Measurements from ENCODE around the gene MED19. TPM values are rescaled to one million over a fixed set of nuclear protein-coding genes. Genes with fewer than 3 reads are reported as not detected.
A peak's percentile ranks its signal among the peaks of the same experiment; 100 is the strongest.

Gene MED19
- total RNA-seq, 1 experiment from 2014 or later, result 29.7 TPM

GRCh38 chr11:57681168-57681567, 30.8 kb downstream of the MED19 start:
- in situ Hi-C loops (cut with HindIII; ENCODE audit: low pct_unique_long_range_greater_than_20kb, low sequenced_read_pairs), result no loop called here
- no peaks in the 10 kb centered on the region for H3K9me3 ChIP-seq (ENCODE audit: control insufficient read depth, insufficient read depth, low read depth, low read length)
- H3K27ac ChIP-seq (ENCODE audit: low read length), result no peak overlapping the region
- ChIA-PET CTCF (no interaction called here), POLR2A (no interaction called here)
- H3K27me3 ChIP-seq (ENCODE audit: control insufficient read depth, insufficient read depth, low read length), result no peaks in the 10 kb centered on the region
- ATAC-seq (no peak), DNase-seq (ENCODE audit: low read depth, low spot score) (no peak)
- no TSS peak for BruUV-seq (replicated peaks)
- peaks cover 13% of the 10 kb centered on the region for H3K36me3 ChIP-seq (ENCODE audit: control insufficient read depth, insufficient read depth, low read length)
- no peaks in the 10 kb centered on the region for H3K4me1 ChIP-seq (ENCODE audit: control insufficient read depth, insufficient read depth, low read length)
- H3K4me3 ChIP-seq (ENCODE audit: low read depth in 2 of 2, low read length in 2 of 2), result no peak overlapping the region
- TF ChIP-seq SIN3A (IDR thresholded peaks at IDR 0.05; ENCODE audit: borderline replicate concordance, insufficient read depth, low read depth, low read length) (no peak), TCF7L2 (IDR thresholded peaks at IDR 0.05; ENCODE audit: low read depth, low read length) (no peak), CTCF (IDR thresholded peaks at IDR 0.05) (no peak), POLR2AphosphoS5 (IDR thresholded peaks at IDR 0.05; ENCODE audit: low read depth, low read length) (no peak), REST (IDR thresholded peaks at IDR 0.05; ENCODE audit: insufficient read depth in 1 of 2, low read depth in 2 of 2, low read length in 1 of 2) (no peak)
- intact Hi-C loops (cut with micrococcal nuclease; ENCODE audit: unreplicated experiment), result no loop called here

- H3K4me1 ChIP-seq (ENCODE audit: control insufficient read depth, insufficient read depth, low read length), result no peaks in the 10 kb centered on the region
- in situ Hi-C loops (cut with HindIII; ENCODE audit: low pct_unique_long_range_greater_than_20kb, low sequenced_read_pairs), result no loop called here
- no peak overlapping the region for H3K4me3 ChIP-seq (ENCODE audit: low read depth in 2 of 2, low read length in 2 of 2)
- ChIA-PET CTCF (no interaction called here), POLR2A (no interaction called here)
- intact Hi-C loops (cut with micrococcal nuclease; ENCODE audit: unreplicated experiment), result no loop called here
- H3K27ac ChIP-seq (ENCODE audit: low read length), result no peak overlapping the region
- DNase-seq (ENCODE audit: low read depth, low spot score) (no peak), ATAC-seq (no peak)
- TF ChIP-seq SIN3A (IDR thresholded peaks at IDR 0.05; ENCODE audit: borderline replicate concordance, insufficient read depth, low read depth, low read length), result no peak
- TF ChIP-seq TCF7L2 (IDR thresholded peaks at IDR 0.05; ENCODE audit: low read depth, low read length), result no peak
- TF ChIP-seq REST (IDR thresholded peaks at IDR 0.05; ENCODE audit: insufficient read depth in 1 of 2, low read depth in 2 of 2, low read length in 1 of 2), result no peak
- no peak for TF ChIP-seq POLR2AphosphoS5 (IDR thresholded peaks at IDR 0.05; ENCODE audit: low read depth, low read length)
- TF ChIP-seq CTCF (IDR thresholded peaks at IDR 0.05), result no peak
- BruUV-seq (replicated peaks), result TSS peak; percentile 28
- no peaks in the 10 kb centered on the region for H3K9me3 ChIP-seq (ENCODE audit: control insufficient read depth, insufficient read depth, low read depth, low read length)
- H3K27me3 ChIP-seq (ENCODE audit: control insufficient read depth, insufficient read depth, low read length), result no peaks in the 10 kb centered on the region
- H3K36me3 ChIP-seq (ENCODE audit: control insufficient read depth, insufficient read depth, low read length), result peaks cover 16% of the 10 kb centered on the region
Observed at GRCh38 chr11:57680552-57680874, 31.5 kb downstream of the MED19 start.
